Renal pelvis (tissue), 4 donors: ENCODE measurements around the gene MPST. TPM values are rescaled to one million over a fixed set of nuclear protein-coding genes. Genes with fewer than 3 reads are reported as not detected.

Source experiments
- DNase-seq: peaks from one replicate; pipeline ENCODE4 v3.0.0-alpha.2; 2013
- polyA plus RNA-seq, 3 donors: library from polyadenylated mRNA; unstranded; fragments of 120-200 nt; gene quantifications; one replicate each; pipeline ENCODE4 v1.2.1, GENCODE V29; 2013; ENCODE audit not compliant: insufficient read length in 3 of 3

The MPST gene
- polyA plus RNA-seq, 3 donors = 69.7 to 83.9 (median 76.8) TPM

GRCh38 chr22:37072673-37073072 is 53.1 kb downstream of the MPST start:
- no peak for DNase-seq

- DNase-seq = no peak
Measured at GRCh38 chr22:37074537-37074936, 55.0 kb downstream of the MPST start.

- DNase-seq = no peak
Measured at GRCh38 chr22:37075046-37075445, 55.5 kb downstream of the MPST start.

- no peak for DNase-seq
Measured at GRCh38 chr22:37075822-37076433, 56.4 kb downstream of the MPST start.

GRCh38 chr22:37077802-37078448 is 58.4 kb downstream of the MPST start:
- DNase-seq = peak; percentile 49

- DNase-seq = no peak
Measured at GRCh38 chr22:37079158-37079557, 59.6 kb downstream of the MPST start.

Other genes starting within 250 kb of the MPST start
- gene IFT27, start 243.6 kb upstream of the MPST start, polyA plus RNA-seq = 10 to 100 TPM; 50.4 to 68.0 (median 66.3) TPM
- gene PVALB, start 202.7 kb upstream of the MPST start, polyA plus RNA-seq = 1 to 10 TPM; 7.5 to 8.3 (median 8.0) TPM
- gene NCF4, start 158.7 kb upstream of the MPST start, polyA plus RNA-seq = 1 to 10 TPM; 1.8 to 2.8 (median 2.5) TPM
- gene CSF2RB, start 106.1 kb upstream of the MPST start, polyA plus RNA-seq = 1 to 10 TPM; 2.4 to 3.7 (median 3.4) TPM
- gene TST, start 295 bp upstream of the MPST start, polyA plus RNA-seq = 10 to 100 TPM; 56.6 to 74.2 (median 62.0) TPM
- gene KCTD17, start 32.0 kb downstream of the MPST start, polyA plus RNA-seq = 10 to 100 TPM; 26.0 to 34.5 (median 32.8) TPM
- gene TMPRSS6, start 90.0 kb downstream of the MPST start, polyA plus RNA-seq = under 1 TPM; 0.24 to 0.53 (median 0.44) TPM
- gene IL2RB, start 130.2 kb downstream of the MPST start, polyA plus RNA-seq = 1 to 10 TPM in 2 of 3 donors, under 1 TPM in 1; 0.81 to 1.4 (median 1.4) TPM
- gene C1QTNF6, start 168.5 kb downstream of the MPST start, polyA plus RNA-seq = 10 to 100 TPM; 32.3 to 38.8 (median 34.5) TPM
- gene SSTR3, start 192.7 kb downstream of the MPST start, polyA plus RNA-seq = 1 to 10 TPM; 1.1 to 1.2 (median 1.2) TPM
- 1 to 10 TPM; 5.5 to 7.5 (median 6.3) TPM for gene RAC2, start 224.5 kb downstream of the MPST start, polyA plus RNA-seq